Thoracic aorta (tissue), 2 donors: ENCODE results near the gene BCR. TPM values are rescaled to one million over a fixed set of nuclear protein-coding genes. Genes with fewer than 3 reads are reported as not detected.
"Not testable (repeated sequence)": the region's sequence is repeated elsewhere in the genome, so short reads cannot be mapped to it uniquely, and the experiment has no call there.

Source experiments
- ATAC-seq: fragments of 150-250 bp; one replicate; pipeline ENCODE4 v1.8.0; 2017; ENCODE audit warnings: low read depth; ENCODE audit not compliant: insufficient number of reproducible peaks, low FRiP score
- DNase-seq: peaks from one replicate; pipeline ENCODE4 v3.0.0-alpha.2; 2020; ENCODE audit warnings: low spot score
- H3K27ac ChIP-seq, 2 donors: fragments of 200-600 bp; sonication (generic); 1 replicate in 1 of 2; 2 replicates in 1 of 2; pipeline ENCODE4 v1.5.1; 2016; ENCODE audit warnings: mild to moderate bottlenecking in 2 of 2, moderate library complexity in 2 of 2
- H3K27me3 ChIP-seq: fragments of 200-600 bp; sonication (generic); replicated peaks from 2 replicates; pipeline ENCODE4 v1.6.0; 2016; ENCODE audit warnings: mild to moderate bottlenecking; ENCODE audit not compliant: insufficient read depth
- H3K36me3 ChIP-seq: fragments of 200-600 bp; sonication (generic); one replicate; pipeline ENCODE4 v1.5.1; 2016
- H3K4me1 ChIP-seq, 2 donors: fragments of 200-600 bp; sonication (generic); 1 replicate in 1 of 2; 2 replicates in 1 of 2; pipeline versions ENCODE4 v1.5.1 to v1.6.0; 2016; ENCODE audit warnings: low read depth in 2 of 2, mild to moderate bottlenecking in 1 of 2; ENCODE audit not compliant: control insufficient read depth in 1 of 2
- H3K4me3 ChIP-seq: fragments of 200-600 bp; sonication (generic); 2 replicates; pipeline ENCODE4 v1.5.1; 2016; ENCODE audit warnings: mild to moderate bottlenecking
- H3K9me3 ChIP-seq: fragments of 200-600 bp; sonication (generic); 2 replicates; pipeline ENCODE4 v1.5.1; 2016
- CTCF ChIP-seq: fragments of 200-600 bp; sonication (generic); IDR thresholded peaks from one replicate; pipeline ENCODE4 v1.5.1; 2019; ENCODE audit warnings: antibody characterized with exemption
- total RNA-seq, 2 donors: library from RNA; depleted of rRNA; stranded (reverse); fragments of >200 nt; gene quantifications; one replicate each; pipeline versions ENCODE4 v1.1.0 to v1.2.3, GENCODE V29; 2016

BCR gene
- total RNA-seq, 2 donors from 2014 or later, result 73.2 to 232 TPM

DNA sequence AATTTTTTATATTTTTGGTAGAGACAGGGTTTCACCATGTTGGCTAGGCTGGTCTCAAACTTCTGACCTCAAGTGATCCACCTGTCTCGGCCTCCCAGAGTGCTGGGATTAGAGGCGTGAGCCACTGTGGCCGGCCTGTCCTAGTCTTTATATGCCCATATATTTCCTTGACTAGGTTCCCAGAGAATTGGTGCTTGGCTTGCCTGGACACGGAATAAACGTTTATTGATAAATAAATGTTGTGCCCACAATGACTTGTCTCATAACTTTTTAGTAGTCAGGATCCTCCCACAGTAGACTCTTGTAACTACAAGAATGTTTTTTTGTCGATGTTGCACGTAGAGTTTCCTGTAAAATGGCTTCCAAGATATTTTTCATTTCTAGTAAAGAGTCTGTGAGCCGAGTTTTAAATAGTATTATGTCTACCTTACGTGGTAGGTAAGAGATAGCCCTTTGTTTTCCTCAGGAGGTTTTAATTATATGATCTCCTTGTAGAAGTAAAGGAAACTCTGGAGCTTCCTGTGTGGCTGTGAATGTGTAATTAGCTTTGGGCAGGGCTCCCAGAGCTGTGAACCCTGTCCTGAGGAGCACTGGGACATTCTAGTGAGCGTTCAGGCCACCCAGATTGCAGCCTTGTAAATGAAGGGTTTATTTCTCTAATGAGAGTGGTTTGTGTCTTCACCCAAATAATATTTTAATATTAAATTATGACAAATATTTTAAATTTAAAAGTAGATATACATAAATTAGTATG, 161.8 kb downstream of the BCR start:
- not testable (repeated sequence) for ATAC-seq

DNA sequence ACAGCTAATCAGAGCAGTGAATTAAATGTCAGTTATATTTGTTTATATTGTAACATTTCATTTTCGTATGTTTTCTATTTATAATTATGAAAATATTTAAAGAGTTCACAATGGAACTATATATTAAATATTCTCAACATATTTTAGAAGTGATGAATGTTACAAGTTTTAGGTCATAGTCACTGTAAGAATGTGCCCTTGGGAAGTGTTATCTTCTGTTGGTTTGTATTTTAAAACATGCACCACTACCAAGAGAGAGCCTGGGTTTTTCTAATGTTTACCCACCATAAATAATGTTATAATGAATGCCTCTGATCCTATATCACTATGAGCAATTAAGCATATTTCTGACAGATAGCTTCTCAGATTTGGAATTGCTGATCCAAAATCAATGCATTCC, 171.0 kb downstream of the BCR start:
- H3K4me1 ChIP-seq, result no peaks in the 10 kb centered on the region
- DNase-seq (no peak), ATAC-seq (no peak)
- no peak for TF ChIP-seq CTCF
- H3K4me3 ChIP-seq, result no peak overlapping the region
- no peaks in the 10 kb centered on the region for H3K9me3 ChIP-seq
- H3K27ac ChIP-seq, result no peak overlapping the region
- no peaks in the 10 kb centered on the region for H3K27me3 ChIP-seq
- no peaks in the 10 kb centered on the region for H3K36me3 ChIP-seq

More for the DNA sequence above, 161.8 kb downstream of the BCR start:
- H3K27me3 ChIP-seq, H3K9me3 ChIP-seq, H3K4me3 ChIP-seq, DNase-seq, H3K4me1 ChIP-seq, H3K27ac ChIP-seq, H3K36me3 ChIP-seq: not testable (repeated sequence)

DNA sequence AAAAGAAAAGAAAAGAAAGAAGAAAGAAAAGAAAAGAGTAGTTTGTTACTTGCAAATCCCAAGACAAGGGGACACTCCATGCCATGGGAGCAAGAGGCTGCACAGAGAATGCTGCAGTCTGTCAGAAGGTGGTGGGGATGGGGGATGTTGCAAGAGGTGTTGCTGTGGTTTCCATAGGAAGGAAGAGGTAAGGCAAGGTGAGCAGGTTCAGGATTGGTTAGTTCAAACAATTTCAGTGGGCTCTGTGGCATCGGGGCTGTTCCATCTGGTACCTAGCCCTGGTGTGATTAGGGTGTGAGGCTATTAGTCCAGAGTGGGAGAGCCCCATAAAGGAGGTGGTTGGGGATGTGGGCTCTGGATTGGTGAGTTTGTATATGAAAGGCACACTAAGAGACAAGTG, 172.7 kb downstream of the BCR start:
- Histone ChIP-seq H3K4me3 (no peak overlapping the region), H3K9me3 (no peaks in the 10 kb centered on the region), H3K27me3 (no peaks in the 10 kb centered on the region), H3K27ac (no peak overlapping the region), H3K36me3 (no peaks in the 10 kb centered on the region), H3K4me1 (no peaks in the 10 kb centered on the region)
- DNase-seq, result no peak
- no peak for TF ChIP-seq CTCF
- no peak for ATAC-seq

DNA sequence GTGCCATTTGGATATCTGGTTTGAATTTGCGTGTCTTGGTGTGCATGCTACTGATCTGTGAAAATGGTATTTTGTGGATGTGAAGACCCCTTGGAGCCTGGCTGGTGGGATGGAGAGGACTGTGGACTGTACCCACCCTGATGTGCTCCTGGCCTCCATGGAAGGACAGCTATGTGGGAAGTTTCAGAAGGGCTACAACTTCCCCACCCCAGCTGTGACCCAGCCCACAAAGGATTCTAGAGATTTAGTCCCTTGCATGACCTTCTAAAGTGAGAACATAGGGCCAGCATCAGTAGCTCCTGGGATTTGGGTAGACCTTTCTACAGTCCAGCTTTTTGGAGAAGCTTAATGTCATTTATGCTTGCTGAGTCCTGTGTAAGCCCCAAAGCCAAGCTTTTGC, 173.4 kb downstream of the BCR start:
- ATAC-seq, result no peak

GRCh38 chr22:23356094-23356493, 175.8 kb downstream of the BCR start:
- Histone ChIP-seq H3K27me3 (no peaks in the 10 kb centered on the region), H3K27ac (no peak overlapping the region), H3K36me3 (no peaks in the 10 kb centered on the region), H3K4me1 (no peaks in the 10 kb centered on the region), H3K4me3 (no peak overlapping the region), H3K9me3 (no peaks in the 10 kb centered on the region)
- no peak for TF ChIP-seq CTCF
- ATAC-seq (no peak), DNase-seq (no peak)

More for the DNA sequence above, 173.4 kb downstream of the BCR start:
- TF ChIP-seq CTCF, result no peak
- Histone ChIP-seq H3K27ac (no peak overlapping the region), H3K4me3 (no peak overlapping the region), H3K9me3 (no peaks in the 10 kb centered on the region), H3K4me1 (no peaks in the 10 kb centered on the region), H3K27me3 (no peaks in the 10 kb centered on the region), H3K36me3 (no peaks in the 10 kb centered on the region)
- no peak for DNase-seq

DNA sequence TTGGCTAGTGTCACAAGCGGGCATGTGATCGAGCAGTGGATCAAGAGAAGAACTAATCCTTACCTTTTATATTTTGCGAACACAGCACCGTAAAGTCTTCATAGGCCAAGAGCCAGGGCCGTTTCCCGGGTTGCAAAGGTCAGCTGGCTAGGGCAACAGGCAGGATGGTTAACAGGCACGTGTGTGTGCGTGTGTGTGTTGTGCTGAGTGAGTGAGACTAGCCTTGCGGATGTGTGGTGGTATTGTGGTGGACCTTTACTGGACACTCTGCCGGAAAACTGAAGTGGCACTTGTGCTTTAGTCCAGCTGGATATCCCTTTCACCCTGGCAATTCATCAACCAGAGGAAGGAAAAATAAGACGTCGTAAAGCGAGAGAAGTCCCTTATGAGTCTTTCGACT, 176.7 kb downstream of the BCR start:
- no peak for ATAC-seq
- no peak for DNase-seq

More for the DNA sequence above, 176.7 kb downstream of the BCR start:
- no peaks in the 10 kb centered on the region for H3K9me3 ChIP-seq
- H3K4me1 ChIP-seq, result no peaks in the 10 kb centered on the region
- TF ChIP-seq CTCF, result no peak
- no peak overlapping the region for H3K27ac ChIP-seq
- no peaks in the 10 kb centered on the region for H3K36me3 ChIP-seq
- no peak overlapping the region for H3K4me3 ChIP-seq
- H3K27me3 ChIP-seq, result no peaks in the 10 kb centered on the region
